ENCODE measurements around the gene TNNT3. TPM values are rescaled to one million over a fixed set of nuclear protein-coding genes. Genes with fewer than 3 reads are reported as not detected.
"Not testable (repeated sequence)": the region's sequence is repeated elsewhere in the genome, so short reads cannot be mapped to it uniquely, and the experiment has no call there.

TNNT3 gene
- total and polyA plus RNA-seq, 8 donors, result 0.75 to 14.5 (median 3.1) TPM; not detected in 3

GRCh38 chr11:1938343-1939005, 19.0 kb downstream of the TNNT3 start:
- no peaks in the 10 kb centered on the region for H3K9me3 ChIP-seq
- WGBS, 5 donors, result 72 to 82% (median 80%) methylated on average over 12 to 27 of the region's 27 CpGs
- no peak for DNase-seq
- H3K36me3 ChIP-seq, result no peaks in the 10 kb centered on the region
- peak overlapping the region in 1 of 5 donors; percentile 41 for H3K27ac ChIP-seq
- intact Hi-C loops (cut with DNase I; ENCODE audit: low total_unique reads), result no loop called here
- peaks cover 0 to 29% (median 0%) of the 10 kb centered on the region in 3 donors for H3K27me3 ChIP-seq
- H3K4me1 ChIP-seq, result peaks cover 0 to 10% (median 9%) of the 10 kb centered on the region in 4 donors
- no peak overlapping the region for H3K4me3 ChIP-seq
- TF ChIP-seq POLR2A (IDR thresholded peaks at IDR 0.05) (no peak), EP300 (IDR thresholded peaks at IDR 0.05) (no peak), POLR2AphosphoS5 (IDR thresholded peaks at IDR 0.05) (no peak)
- TF ChIP-seq, protein P1, sequence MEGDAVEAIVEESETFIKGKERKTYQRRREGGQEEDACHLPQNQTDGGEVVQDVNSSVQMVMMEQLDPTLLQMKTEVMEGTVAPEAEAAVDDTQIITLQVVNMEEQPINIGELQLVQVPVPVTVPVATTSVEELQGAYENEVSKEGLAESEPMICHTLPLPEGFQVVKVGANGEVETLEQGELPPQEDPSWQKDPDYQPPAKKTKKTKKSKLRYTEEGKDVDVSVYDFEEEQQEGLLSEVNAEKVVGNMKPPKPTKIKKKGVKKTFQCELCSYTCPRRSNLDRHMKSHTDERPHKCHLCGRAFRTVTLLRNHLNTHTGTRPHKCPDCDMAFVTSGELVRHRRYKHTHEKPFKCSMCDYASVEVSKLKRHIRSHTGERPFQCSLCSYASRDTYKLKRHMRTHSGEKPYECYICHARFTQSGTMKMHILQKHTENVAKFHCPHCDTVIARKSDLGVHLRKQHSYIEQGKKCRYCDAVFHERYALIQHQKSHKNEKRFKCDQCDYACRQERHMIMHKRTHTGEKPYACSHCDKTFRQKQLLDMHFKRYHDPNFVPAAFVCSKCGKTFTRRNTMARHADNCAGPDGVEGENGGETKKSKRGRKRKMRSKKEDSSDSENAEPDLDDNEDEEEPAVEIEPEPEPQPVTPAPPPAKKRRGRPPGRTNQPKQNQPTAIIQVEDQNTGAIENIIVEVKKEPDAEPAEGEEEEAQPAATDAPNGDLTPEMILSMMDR (IDR thresholded peaks at IDR 0.05), result no peak

DNA sequence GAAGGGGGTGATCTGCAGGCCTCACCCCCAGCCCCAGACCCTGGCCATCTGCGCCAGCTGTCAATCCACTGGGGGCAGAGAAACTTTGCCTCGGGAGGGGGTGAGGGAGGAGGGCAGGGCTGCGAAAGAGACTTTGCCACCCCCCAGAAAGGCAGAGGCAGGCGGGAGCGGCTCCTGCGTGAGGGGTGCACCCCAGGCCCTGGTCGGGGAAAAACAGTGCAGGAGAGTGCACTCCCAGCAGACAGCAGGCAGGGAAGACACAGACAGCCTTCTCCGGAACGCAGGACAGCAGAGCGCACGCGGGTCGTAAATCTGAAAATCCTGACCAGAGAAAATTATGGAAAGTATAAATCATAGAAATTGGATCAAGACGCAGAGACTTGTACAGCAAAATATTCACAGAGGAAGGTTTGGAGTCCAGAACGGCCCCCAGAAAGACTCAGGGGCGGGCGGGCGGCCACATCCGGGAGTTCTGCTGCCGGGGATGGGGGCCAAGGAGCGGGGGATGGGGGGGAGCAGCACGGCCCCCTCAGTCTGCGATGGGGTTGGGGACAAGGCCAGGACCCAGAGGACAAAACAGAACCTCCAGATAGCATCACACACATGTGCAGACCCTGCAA, 19.6 kb downstream of the TNNT3 start:
- H3K27me3 ChIP-seq, result peaks cover 0 to 29% (median 0%) of the 10 kb centered on the region in 3 donors
- H3K9me3 ChIP-seq, result no peaks in the 10 kb centered on the region
- no peak for TF ChIP-seq EP300 (IDR thresholded peaks at IDR 0.05)
- no peak for TF ChIP-seq POLR2AphosphoS5 (IDR thresholded peaks at IDR 0.05)
- TF ChIP-seq, protein P1 (IDR thresholded peaks at IDR 0.05), result no peak
- TF ChIP-seq POLR2A (IDR thresholded peaks at IDR 0.05), result no peak
- peak in 1 of 2 donors; percentile 85 for DNase-seq
- H3K36me3 ChIP-seq, result no peaks in the 10 kb centered on the region
- no peak overlapping the region for H3K4me3 ChIP-seq
- 31 to 42% (median 32%) methylated on average over 22 to 23 of the region's 23 CpGs for WGBS, 5 donors
- intact Hi-C loops (cut with DNase I; ENCODE audit: low total_unique reads), result no loop called here
- H3K4me1 ChIP-seq, result peaks cover 0 to 10% (median 9%) of the 10 kb centered on the region in 4 donors
- H3K27ac ChIP-seq, result peak overlapping the region in 1 of 5 donors; percentile 41

- intact Hi-C loops (cut with DNase I; ENCODE audit: low total_unique reads), result not testable (repeated sequence)
- peak in 1 of 2 donors; percentile 57 for DNase-seq
Observed at GRCh38 chr11:1939788-1940187, 20.3 kb downstream of the TNNT3 start.

DNA sequence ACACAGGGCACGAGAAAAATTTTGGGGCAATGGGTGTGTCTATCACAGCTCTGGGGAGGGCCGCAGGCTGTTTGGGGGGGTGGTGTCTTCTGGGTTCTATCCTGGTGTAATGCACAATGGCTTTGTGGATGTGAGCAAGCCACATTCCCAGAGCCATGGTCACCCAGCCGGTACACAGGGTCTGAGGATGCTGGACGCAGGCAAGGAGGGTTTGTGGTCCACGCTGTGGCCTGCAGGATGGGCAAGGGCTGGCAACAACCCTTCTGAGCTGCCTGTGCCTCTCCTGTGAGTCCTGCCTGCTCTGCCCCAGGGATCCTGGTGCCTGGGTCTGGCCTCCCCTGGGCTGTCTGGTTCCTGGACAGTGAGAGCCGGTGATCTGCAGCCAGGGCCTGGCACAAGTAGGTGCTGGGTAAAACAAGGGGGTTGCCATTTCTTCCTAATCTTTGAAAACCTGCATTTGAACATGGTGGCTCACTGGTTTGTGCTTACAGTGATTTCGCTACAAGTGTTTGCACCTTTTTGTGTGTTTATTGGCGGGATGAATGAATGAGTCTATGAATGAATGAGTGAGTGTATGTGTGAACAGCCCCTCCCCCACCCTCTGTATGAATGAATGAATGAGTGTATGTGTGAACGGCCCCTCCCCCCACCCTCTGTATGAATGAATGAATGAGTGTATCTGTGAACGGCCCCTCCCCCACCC, 23.2 kb downstream of the TNNT3 start:
- Histone ChIP-seq H3K9me3 (no peaks in the 10 kb centered on the region), H3K27ac (no peak overlapping the region), H3K4me3 (no peak overlapping the region), H3K27me3 (peaks cover 0 to 15% (median 0%) of the 10 kb centered on the region in 3 donors), H3K36me3 (no peaks in the 10 kb centered on the region), H3K4me1 (peaks cover 0 to 10% (median 9%) of the 10 kb centered on the region in 4 donors)
- no peak for DNase-seq
- TF ChIP-seq, protein P1 (IDR thresholded peaks at IDR 0.05), result no peak
- intact Hi-C loops (cut with DNase I; ENCODE audit: low total_unique reads), result no loop called here
- 82 to 90% (median 87%) methylated on average over 10 of the region's 10 CpGs for WGBS, 5 donors

More at GRCh38 chr11:1939788-1940187, 20.3 kb downstream of the TNNT3 start:
- H3K4me3 ChIP-seq, H3K9me3 ChIP-seq, H3K27ac ChIP-seq, H3K36me3 ChIP-seq: not testable (repeated sequence)
- WGBS, 5 donors, result 72 to 100% (median 100%) methylated on average over 1 of the region's 1 CpG
- Histone ChIP-seq H3K4me1 (peaks cover 0 to 10% (median 9%) of the 10 kb centered on the region in 4 donors), H3K27me3 (peaks cover 0 to 29% (median 0%) of the 10 kb centered on the region in 3 donors)

Data from stomach (tissue), 9 donors.